HG03039 (cell line): ENCODE results near the gene LTBP1.

Experiments
- ATAC-seq: cut with Tn5 transposase; IDR thresholded peaks from one replicate; pipeline ENCODE4 v1.9.1; 2021; ENCODE audit warnings: mild to moderate bottlenecking, moderate library complexity; ENCODE audit not compliant: unreplicated experiment

The LTBP1 gene

GRCh38 chr2:32931945-32932709 lies 14.6 kb upstream of the LTBP1 start:
- ATAC-seq = no peak

- no peak for ATAC-seq
Observed at GRCh38 chr2:32932825-32933755, 13.7 kb upstream of the LTBP1 start.

GRCh38 chr2:32933756-32934095 lies 13.0 kb upstream of the LTBP1 start:
- ATAC-seq = no peak

- no peak for ATAC-seq
Observed at GRCh38 chr2:32937602-32938448, 8.9 kb upstream of the LTBP1 start.

GRCh38 chr2:32938934-32939333 lies 7.8 kb upstream of the LTBP1 start:
- no peak for ATAC-seq

- ATAC-seq = no peak
Observed at GRCh38 chr2:32940316-32940997, 6.3 kb upstream of the LTBP1 start.

GRCh38 chr2:32941944-32942690 lies 4.6 kb upstream of the LTBP1 start:
- ATAC-seq = no peak

GRCh38 chr2:32942793-32943485 lies 3.8 kb upstream of the LTBP1 start:
- no peak for ATAC-seq

- no peak for ATAC-seq
Observed at GRCh38 chr2:32945286-32945685, 1.5 kb upstream of the LTBP1 start.

- ATAC-seq = no peak
Observed at GRCh38 chr2:32947076-32947483, 327 bp downstream of the LTBP1 start.

- ATAC-seq = no peak
Observed at GRCh38 chr2:32947484-32948143, 861 bp downstream of the LTBP1 start.

GRCh38 chr2:32948266-32948665 lies 1.5 kb downstream of the LTBP1 start:
- ATAC-seq = no peak

- ATAC-seq = no peak
Observed at GRCh38 chr2:32949260-32949659, 2.5 kb downstream of the LTBP1 start.

GRCh38 chr2:32951672-32952071 lies 4.9 kb downstream of the LTBP1 start:
- ATAC-seq = no peak

- ATAC-seq = no peak
Observed at GRCh38 chr2:32952761-32953476, 6.2 kb downstream of the LTBP1 start.

GRCh38 chr2:32954206-32954605 lies 7.5 kb downstream of the LTBP1 start:
- ATAC-seq = no peak

GRCh38 chr2:32958821-32959220 lies 12.1 kb downstream of the LTBP1 start:
- ATAC-seq = no peak

GRCh38 chr2:32960238-32960637 lies 13.5 kb downstream of the LTBP1 start:
- ATAC-seq = no peak
